CD4-positive, alpha-beta T cell (primary cell): Measurements from ENCODE around the gene TCF7L2. TPM values are rescaled to one million over a fixed set of nuclear protein-coding genes. Genes with fewer than 3 reads are reported as not detected.

Experiments used
- ATAC-seq: fragments of 200-7000 bp; cut with Tn5 transposase; one replicate; pipeline ENCODE4 v1.10.0; 2022; ENCODE audit warnings: mild to moderate bottlenecking; ENCODE audit not compliant: poor library complexity
- CTCF ChIA-PET: fragments of 350-600 bp; sonication (Branson Sonifier 250); formaldehyde crosslinking; loops from one replicate; lab custom pipeline; 2021; ENCODE audit warnings: antibody characterized with exemption, inconsistent platforms; lab: Charles Lee
- POLR2A ChIA-PET: fragments of 350-600 bp; sonication (Branson Sonifier 250); formaldehyde crosslinking; loops from one replicate; lab custom pipeline; 2021; ENCODE audit warnings: antibody characterized with exemption, inconsistent platforms; lab: Charles Lee
- DNase-seq, 14 experiments: peaks; one replicate each; pipeline ENCODE4 v3.0.0-alpha.2; 2013 to 2020; ENCODE audit warnings: mixed read lengths in 2 of 14
- H3K27ac ChIP-seq, 2 donors: one replicate each; pipeline versions ENCODE4 v1.5.1 to v1.7.0; 2013; ENCODE audit warnings: low read length in 2 of 2, low read depth in 1 of 2, mild to moderate bottlenecking in 1 of 2
- H3K27me3 ChIP-seq, 2 experiments: 1 replicate in 1 of 2; 2 replicates in 1 of 2; pipeline versions ENCODE4 v1.6.1 to v1.7.0; 2013; ENCODE audit warnings: low read length in 2 of 2, control low read depth in 1 of 2, mild to moderate bottlenecking in 1 of 2, moderate library complexity in 1 of 2; ENCODE audit not compliant: insufficient read depth in 2 of 2, control insufficient read depth in 1 of 2
- H3K36me3 ChIP-seq: one replicate; pipeline ENCODE4 v1.6.1; 2013; ENCODE audit warnings: low read length, control low read depth; ENCODE audit not compliant: insufficient read depth
- H3K4me1 ChIP-seq: one replicate; pipeline ENCODE4 v1.6.1; 2013; ENCODE audit warnings: low read length, control low read depth; ENCODE audit not compliant: insufficient read depth
- H3K4me3 ChIP-seq: one replicate; pipeline ENCODE4 v1.5.1; 2013; ENCODE audit warnings: mild to moderate bottlenecking, low read length, moderate library complexity
- H3K9me3 ChIP-seq, 2 experiments: 1 replicate in 1 of 2; 2 replicates in 1 of 2; pipeline versions ENCODE4 v1.6.1 to v1.7.0; 2013; ENCODE audit warnings: low read length in 2 of 2, mild to moderate bottlenecking in 2 of 2, control low read depth in 1 of 2, moderate library complexity in 1 of 2; ENCODE audit not compliant: control insufficient read depth in 1 of 2, insufficient read depth in 1 of 2
- H3K27ac Mint-ChIP-seq: one replicate; pipeline ENCODE4 v1.8.0; 2020; ENCODE audit warnings: mixed read lengths
- H3K27me3 Mint-ChIP-seq: one replicate; pipeline ENCODE4 v1.8.0; 2021; ENCODE audit warnings: mixed read lengths
- H3K36me3 Mint-ChIP-seq: one replicate; pipeline ENCODE4 v1.8.0; 2021; ENCODE audit warnings: low read depth, mixed read lengths
- H3K4me1 Mint-ChIP-seq: one replicate; pipeline ENCODE4 v1.8.0; 2021; ENCODE audit warnings: low read depth, mixed read lengths
- H3K4me3 Mint-ChIP-seq: one replicate; pipeline ENCODE4 v1.8.0; 2020; ENCODE audit warnings: mild to moderate bottlenecking, mixed read lengths
- H3K9me3 Mint-ChIP-seq: one replicate; pipeline ENCODE4 v1.8.0; 2020; ENCODE audit warnings: mixed read lengths
- CTCF ChIP-seq: fragments of 200-600 bp; IDR thresholded peaks from one replicate; pipeline ENCODE4 v1.8.0; 2022; ENCODE audit warnings: antibody characterized with exemption, mild to moderate bottlenecking
- intact Hi-C, 2 experiments: fragments of 100-400 bp; cut with DNase I in 1 of 2; cut with micrococcal nuclease in 1 of 2; formaldehyde crosslinking; loops; one replicate each; pipeline versions ENCODE4 v1.15.1 to v1.9.0; 2023 to 2025; cut with DNase I, micrococcal nuclease
- total RNA-seq, 174 experiments: library from RNA in 2 of 174; stranded (reverse) in 2 of 174; gene quantifications; one replicate each; pipeline ENCODE4 v1.2.3 and lab custom pipeline; 2021 to 2026

The TCF7L2 gene
- total RNA-seq, 2 experiments from 2014 or later = 4.2 to 4.4 TPM

GRCh38 chr10:113178771-113179170 is 228.7 kb downstream of the TCF7L2 start:
- Histone ChIP-seq H3K9me3 (no peaks in the 10 kb centered on the region), H3K36me3 (no peaks in the 10 kb centered on the region), H3K27me3 (no peaks in the 10 kb centered on the region), H3K27ac (no peak overlapping the region), H3K4me1 (no peaks in the 10 kb centered on the region), H3K4me3 (no peak overlapping the region)
- DNase-seq = no peak
- TF ChIP-seq CTCF = no peak
- Mint-ChIP-seq H3K27me3 (no peaks in the 10 kb centered on the region), H3K9me3 (no peaks in the 10 kb centered on the region), H3K27ac (no peak overlapping the region), H3K4me3 (no peak overlapping the region), H3K36me3 (no peaks in the 10 kb centered on the region), H3K4me1 (no peaks in the 10 kb centered on the region)
- POLR2A ChIA-PET = no interaction called here
- intact Hi-C loops = no loop called here
- CTCF ChIA-PET = no interaction called here
- ATAC-seq = no peak

- Histone ChIP-seq H3K4me1 (no peaks in the 10 kb centered on the region), H3K27me3 (no peaks in the 10 kb centered on the region), H3K36me3 (no peaks in the 10 kb centered on the region), H3K9me3 (no peaks in the 10 kb centered on the region), H3K27ac (no peak overlapping the region), H3K4me3 (no peak overlapping the region)
- no peaks in the 10 kb centered on the region for H3K36me3 Mint-ChIP-seq
- H3K4me3 Mint-ChIP-seq = no peak overlapping the region
- ChIA-PET CTCF (no interaction called here), POLR2A (no interaction called here)
- DNase-seq = peak in 3 of 14 experiments; percentile 13 to 73 (median 61)
- H3K27me3 Mint-ChIP-seq = no peaks in the 10 kb centered on the region
- intact Hi-C loops = no loop called here
- no peaks in the 10 kb centered on the region for H3K4me1 Mint-ChIP-seq
- no peak overlapping the region for H3K27ac Mint-ChIP-seq
- H3K9me3 Mint-ChIP-seq = no peaks in the 10 kb centered on the region
- no peak for ATAC-seq
- no peak for TF ChIP-seq CTCF
These were observed 229.2 kb downstream of the TCF7L2 start for GRCh38 chr10:113179265-113179664.

DNA sequence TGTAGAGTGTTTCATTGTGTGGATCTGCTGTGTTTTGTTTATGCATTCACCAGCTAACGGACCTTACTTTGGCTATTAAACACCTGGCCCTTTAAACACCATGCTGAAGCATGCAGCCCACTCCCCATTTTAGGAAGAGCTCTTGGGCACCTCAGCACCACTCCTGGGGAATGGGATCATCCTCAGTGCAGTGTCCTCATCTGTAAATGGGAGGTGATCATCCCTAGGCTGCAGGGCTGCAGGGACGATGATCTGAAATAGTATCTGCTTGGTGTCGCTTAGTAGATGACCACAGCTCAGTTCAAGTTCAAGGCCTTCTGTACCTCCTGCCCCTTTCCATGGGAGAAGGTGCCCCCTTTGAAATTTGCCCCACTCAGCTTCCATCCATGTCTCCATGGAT is 229.9 kb downstream of the TCF7L2 start:
- H3K36me3 ChIP-seq = no peaks in the 10 kb centered on the region
- Mint-ChIP-seq H3K4me1 (no peaks in the 10 kb centered on the region), H3K27me3 (no peaks in the 10 kb centered on the region), H3K4me3 (no peak overlapping the region), H3K9me3 (no peaks in the 10 kb centered on the region), H3K27ac (no peak overlapping the region), H3K36me3 (no peaks in the 10 kb centered on the region)
- intact Hi-C loops = no loop called here
- ChIA-PET POLR2A (no interaction called here), CTCF (no interaction called here)
- H3K4me1 ChIP-seq = no peaks in the 10 kb centered on the region
- TF ChIP-seq CTCF = no peak
- no peak overlapping the region for H3K4me3 ChIP-seq
- no peak for ATAC-seq
- H3K27ac ChIP-seq = no peak overlapping the region
- DNase-seq = no peak
- H3K9me3 ChIP-seq = no peaks in the 10 kb centered on the region
- H3K27me3 ChIP-seq = no peaks in the 10 kb centered on the region
